MCF 10A (cell line): ENCODE results near the gene SEMA5A. TPM values are rescaled to one million over a fixed set of nuclear protein-coding genes. Genes with fewer than 3 reads are reported as not detected.

Experiments used
- BruUV-seq: library from RNA; stranded (reverse); fragments of 400-500 nt; replicated peaks from 2 replicates; lab custom pipeline; 2021; lab: Mats Ljungman, UMichigan
- CTCF ChIA-PET: fragments of 300-600 bp; sonication (Branson Sonifier 250); formaldehyde crosslinking; extraction: SDS; loops from one replicate; lab custom pipeline; 2021; ENCODE audit warnings: antibody characterized with exemption, inconsistent platforms; lab: Yijun Ruan, JAX
- POLR2A ChIA-PET: fragments of 300-600, 350-650 bp; sonication (Branson Sonifier 250); formaldehyde crosslinking; extraction: SDS; loops from one replicate; lab custom pipeline; 2020; ENCODE audit warnings: antibody characterized with exemption, inconsistent platforms; lab: Yijun Ruan, JAX
- DNase-seq: peaks from one replicate; pipeline ENCODE4 v3.0.0-alpha.2; 2018; ENCODE audit not compliant: unreplicated experiment
- H3K27ac Mint-ChIP-seq: one replicate; pipeline ENCODE4 v1.8.0; 2022; ENCODE audit warnings: mild to moderate bottlenecking, low read depth, mixed read lengths; ENCODE audit not compliant: unreplicated experiment
- H3K27me3 Mint-ChIP-seq: one replicate; pipeline ENCODE4 v1.8.0; 2022; ENCODE audit warnings: mixed read lengths; ENCODE audit not compliant: insufficient read depth, unreplicated experiment
- H3K36me3 Mint-ChIP-seq: one replicate; pipeline ENCODE4 v1.8.0; 2022; ENCODE audit warnings: mild to moderate bottlenecking, moderate library complexity, mixed read lengths; ENCODE audit not compliant: insufficient read depth, unreplicated experiment
- H3K4me1 Mint-ChIP-seq: one replicate; pipeline ENCODE4 v1.8.0; 2022; ENCODE audit warnings: mixed read lengths; ENCODE audit not compliant: insufficient read depth, unreplicated experiment
- H3K4me3 Mint-ChIP-seq: one replicate; pipeline ENCODE4 v1.8.0; 2022; ENCODE audit warnings: mild to moderate bottlenecking, moderate library complexity, mixed read lengths; ENCODE audit not compliant: unreplicated experiment
- H3K9me3 Mint-ChIP-seq: one replicate; pipeline ENCODE4 v1.8.0; 2022; ENCODE audit warnings: mixed read lengths; ENCODE audit not compliant: unreplicated experiment
- intact Hi-C: fragments of 100-400 bp; cut with micrococcal nuclease; formaldehyde crosslinking; loops from 2 replicates; pipeline ENCODE4 v1.14.1; 2022
- total RNA-seq: library from RNA; stranded (reverse); gene quantifications from 2 replicates; pipeline ENCODE4 v1.2.3, GENCODE V29; 2022
- TF ChIP-seq, protein P1 (sequence below): fragments of 200-600 bp; IDR thresholded peaks from one replicate; pipeline ENCODE4 v1.8.0; 2022; ENCODE audit warnings: antibody characterized with exemption, mild to moderate bottlenecking; ENCODE audit not compliant: unreplicated experiment

The SEMA5A gene
- total RNA-seq, 1 experiment from 2014 or later = 1.2 TPM

- Mint-ChIP-seq H3K27me3 (no peaks in the 10 kb centered on the region), H3K27ac (peak overlapping the region; percentile 73), H3K36me3 (no peaks in the 10 kb centered on the region), H3K4me1 (peaks cover 36% of the 10 kb centered on the region), H3K9me3 (peaks cover 7% of the 10 kb centered on the region), H3K4me3 (no peak overlapping the region)
- BruUV-seq = TSS peak; percentile 21
- peak; percentile 94 for DNase-seq
- intact Hi-C loops = no loop called here
- TF ChIP-seq, protein P1, sequence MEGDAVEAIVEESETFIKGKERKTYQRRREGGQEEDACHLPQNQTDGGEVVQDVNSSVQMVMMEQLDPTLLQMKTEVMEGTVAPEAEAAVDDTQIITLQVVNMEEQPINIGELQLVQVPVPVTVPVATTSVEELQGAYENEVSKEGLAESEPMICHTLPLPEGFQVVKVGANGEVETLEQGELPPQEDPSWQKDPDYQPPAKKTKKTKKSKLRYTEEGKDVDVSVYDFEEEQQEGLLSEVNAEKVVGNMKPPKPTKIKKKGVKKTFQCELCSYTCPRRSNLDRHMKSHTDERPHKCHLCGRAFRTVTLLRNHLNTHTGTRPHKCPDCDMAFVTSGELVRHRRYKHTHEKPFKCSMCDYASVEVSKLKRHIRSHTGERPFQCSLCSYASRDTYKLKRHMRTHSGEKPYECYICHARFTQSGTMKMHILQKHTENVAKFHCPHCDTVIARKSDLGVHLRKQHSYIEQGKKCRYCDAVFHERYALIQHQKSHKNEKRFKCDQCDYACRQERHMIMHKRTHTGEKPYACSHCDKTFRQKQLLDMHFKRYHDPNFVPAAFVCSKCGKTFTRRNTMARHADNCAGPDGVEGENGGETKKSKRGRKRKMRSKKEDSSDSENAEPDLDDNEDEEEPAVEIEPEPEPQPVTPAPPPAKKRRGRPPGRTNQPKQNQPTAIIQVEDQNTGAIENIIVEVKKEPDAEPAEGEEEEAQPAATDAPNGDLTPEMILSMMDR = no peak
- POLR2A ChIA-PET = interaction anchor here (0.8 to 0.9 kb wide), 2 partner anchors 9 to 92 kb away, joined by 3 to 5 read pairs; no protein-coding TSS in a partner anchor
- CTCF ChIA-PET = interaction anchor here (0.5 to 0.8 kb wide), 3 partner anchors 122 to 1422 kb away, joined by 3 to 5 read pairs (median 3); no protein-coding TSS in a partner anchor
Observed at GRCh38 chr5:9376363-9377117, 169.3 kb downstream of the SEMA5A start.

DNA sequence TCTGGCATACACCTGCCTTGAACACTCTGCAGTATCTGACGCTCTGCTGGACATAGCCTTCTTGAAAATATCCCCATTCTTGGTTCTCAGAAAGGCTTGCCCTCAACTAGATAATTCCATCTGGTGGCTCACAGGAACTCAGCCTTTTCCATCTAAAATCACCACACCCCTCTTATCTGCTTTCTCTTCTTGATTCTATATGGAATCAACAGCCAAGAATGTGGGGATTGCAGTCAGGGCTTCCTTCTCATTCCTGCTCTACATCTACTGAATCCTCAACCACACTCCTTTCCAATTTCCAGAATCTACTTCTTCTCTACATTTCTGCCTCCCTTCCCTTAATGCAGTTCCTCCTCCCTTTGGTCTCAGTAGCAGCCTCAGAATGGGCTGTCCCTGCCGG lies 170.1 kb downstream of the SEMA5A start:
- peaks cover 3% of the 10 kb centered on the region for H3K9me3 Mint-ChIP-seq
- H3K27ac Mint-ChIP-seq = peak overlapping the region; percentile 73
- H3K4me1 Mint-ChIP-seq = peaks cover 33% of the 10 kb centered on the region
- H3K36me3 Mint-ChIP-seq = no peaks in the 10 kb centered on the region
- ChIA-PET POLR2A (no interaction called here), CTCF (no interaction called here)
- no peak for DNase-seq
- TF ChIP-seq, protein P1 = no peak
- H3K4me3 Mint-ChIP-seq = no peak overlapping the region
- no TSS peak for BruUV-seq
- intact Hi-C loops = no loop called here
- H3K27me3 Mint-ChIP-seq = no peaks in the 10 kb centered on the region

GRCh38 chr5:9374025-9374424 lies 171.8 kb downstream of the SEMA5A start:
- Mint-ChIP-seq H3K4me1 (peaks cover 28% of the 10 kb centered on the region), H3K27ac (no peak overlapping the region), H3K27me3 (no peaks in the 10 kb centered on the region), H3K36me3 (no peaks in the 10 kb centered on the region), H3K9me3 (peaks cover 6% of the 10 kb centered on the region), H3K4me3 (no peak overlapping the region)
- ChIA-PET CTCF (no interaction called here), POLR2A (no interaction called here)
- TF ChIP-seq, protein P1 = no peak
- no peak for DNase-seq
- BruUV-seq = no TSS peak
- intact Hi-C loops = no loop called here

- ChIA-PET CTCF (interaction anchor here (1.1 kb wide), 1 partner anchor 9 kb away, joined by 3 read pairs; no protein-coding TSS in a partner anchor), POLR2A (no interaction called here)
- H3K27ac Mint-ChIP-seq = no peak overlapping the region
- H3K4me1 Mint-ChIP-seq = peaks cover 28% of the 10 kb centered on the region
- no TSS peak for BruUV-seq
- H3K4me3 Mint-ChIP-seq = no peak overlapping the region
- TF ChIP-seq, protein P1 = no peak
- DNase-seq = no peak
- no peaks in the 10 kb centered on the region for H3K27me3 Mint-ChIP-seq
- peaks cover 6% of the 10 kb centered on the region for H3K9me3 Mint-ChIP-seq
- no peaks in the 10 kb centered on the region for H3K36me3 Mint-ChIP-seq
- intact Hi-C loops = no loop called here
Observed at GRCh38 chr5:9373571-9373970, 172.3 kb downstream of the SEMA5A start.
